HL-60 (cell line): Measurements from ENCODE around the gene FFAR1.

Experiments used
- DNase-seq, 2 experiments: peaks; one replicate each; pipeline ENCODE4 v3.0.0-alpha.2; 2010 to 2020; ENCODE audit warnings: low read depth in 1 of 2, low spot score in 1 of 2
- H3K27ac ChIP-seq: fragments of 250-450 bp; sonication (Bioruptor Pico); replicated peaks from 2 replicates; pipeline ENCODE4 v1.5.1; 2020; ENCODE audit warnings: mild to moderate bottlenecking, moderate library complexity
- H3K27me3 ChIP-seq: fragments of 250-450 bp; sonication (Bioruptor Pico); 2 replicates; pipeline ENCODE4 v1.5.1; 2021; ENCODE audit warnings: mild to moderate bottlenecking, moderate library complexity; ENCODE audit not compliant: insufficient read depth, poor library complexity, severe bottlenecking
- H3K4me3 ChIP-seq: replicated peaks from 2 replicates; pipeline ENCODE4 v1.5.1; 2011; ENCODE audit warnings: mild to moderate bottlenecking, control low read depth, low read length; ENCODE audit not compliant: insufficient read depth
- GABPA ChIP-seq: IDR thresholded peaks from 2 replicates; pipeline ENCODE4 v1.6.1; 2012; ENCODE audit warnings: low read depth
- POLR2AphosphoS5 ChIP-seq: IDR thresholded peaks from 2 replicates; pipeline ENCODE4 v1.6.1; 2012; ENCODE audit warnings: low read depth
- REST ChIP-seq: IDR thresholded peaks from 2 replicates; pipeline ENCODE4 v1.6.1; 2012; ENCODE audit warnings: low read depth; ENCODE audit not compliant: insufficient replicate concordance
- SPI1 ChIP-seq: IDR thresholded peaks from 2 replicates; pipeline ENCODE4 v1.6.1; 2012; ENCODE audit warnings: low read depth, mild to moderate bottlenecking, borderline replicate concordance
- TF ChIP-seq, protein P1 (sequence below): IDR thresholded peaks from one replicate; pipeline ENCODE4 v1.5.1; 2011; ENCODE audit warnings: low read length, control low read depth, inconsistent platforms; ENCODE audit not compliant: insufficient read depth

FFAR1 gene

DNA sequence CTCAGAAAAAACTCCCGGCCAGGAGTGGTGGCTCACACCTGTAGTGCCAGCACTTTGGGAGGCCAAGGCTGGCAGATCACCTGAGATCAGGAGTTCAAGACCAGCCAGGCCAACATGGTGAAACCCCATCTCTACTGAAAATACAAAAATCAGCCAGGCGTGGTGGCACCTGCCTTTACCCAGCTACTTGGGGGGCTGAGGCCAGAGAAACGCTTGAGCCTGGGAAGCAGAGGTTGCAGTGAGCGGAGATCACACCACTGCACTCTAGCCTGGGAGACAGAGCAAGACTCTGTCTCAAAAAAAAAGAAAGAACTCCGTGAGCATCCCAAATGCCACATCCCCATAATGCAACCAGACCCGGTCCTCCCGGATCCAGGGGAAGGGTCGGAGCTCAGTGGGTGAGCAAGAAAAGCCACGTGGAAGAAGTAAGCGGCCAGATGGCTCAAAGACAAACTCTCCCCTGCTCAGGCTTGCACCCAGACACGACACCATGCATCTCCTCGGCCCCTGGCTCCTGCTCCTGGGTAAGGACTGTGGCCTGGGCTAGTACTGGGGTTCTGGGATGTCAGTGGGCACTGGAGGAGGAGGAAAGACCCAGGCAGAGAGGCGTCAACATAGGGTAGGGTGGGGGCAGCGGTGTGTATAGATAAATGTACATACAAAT is 16.0 kb upstream of the FFAR1 start:
- no peak for DNase-seq
- no peaks in the 10 kb centered on the region for H3K27me3 ChIP-seq
- TF ChIP-seq, protein P1, sequence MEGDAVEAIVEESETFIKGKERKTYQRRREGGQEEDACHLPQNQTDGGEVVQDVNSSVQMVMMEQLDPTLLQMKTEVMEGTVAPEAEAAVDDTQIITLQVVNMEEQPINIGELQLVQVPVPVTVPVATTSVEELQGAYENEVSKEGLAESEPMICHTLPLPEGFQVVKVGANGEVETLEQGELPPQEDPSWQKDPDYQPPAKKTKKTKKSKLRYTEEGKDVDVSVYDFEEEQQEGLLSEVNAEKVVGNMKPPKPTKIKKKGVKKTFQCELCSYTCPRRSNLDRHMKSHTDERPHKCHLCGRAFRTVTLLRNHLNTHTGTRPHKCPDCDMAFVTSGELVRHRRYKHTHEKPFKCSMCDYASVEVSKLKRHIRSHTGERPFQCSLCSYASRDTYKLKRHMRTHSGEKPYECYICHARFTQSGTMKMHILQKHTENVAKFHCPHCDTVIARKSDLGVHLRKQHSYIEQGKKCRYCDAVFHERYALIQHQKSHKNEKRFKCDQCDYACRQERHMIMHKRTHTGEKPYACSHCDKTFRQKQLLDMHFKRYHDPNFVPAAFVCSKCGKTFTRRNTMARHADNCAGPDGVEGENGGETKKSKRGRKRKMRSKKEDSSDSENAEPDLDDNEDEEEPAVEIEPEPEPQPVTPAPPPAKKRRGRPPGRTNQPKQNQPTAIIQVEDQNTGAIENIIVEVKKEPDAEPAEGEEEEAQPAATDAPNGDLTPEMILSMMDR = no peak
- no peak for TF ChIP-seq GABPA
- TF ChIP-seq SPI1 = no peak
- TF ChIP-seq REST = no peak
- H3K4me3 ChIP-seq = no peak overlapping the region
- H3K27ac ChIP-seq = no peak overlapping the region

DNA sequence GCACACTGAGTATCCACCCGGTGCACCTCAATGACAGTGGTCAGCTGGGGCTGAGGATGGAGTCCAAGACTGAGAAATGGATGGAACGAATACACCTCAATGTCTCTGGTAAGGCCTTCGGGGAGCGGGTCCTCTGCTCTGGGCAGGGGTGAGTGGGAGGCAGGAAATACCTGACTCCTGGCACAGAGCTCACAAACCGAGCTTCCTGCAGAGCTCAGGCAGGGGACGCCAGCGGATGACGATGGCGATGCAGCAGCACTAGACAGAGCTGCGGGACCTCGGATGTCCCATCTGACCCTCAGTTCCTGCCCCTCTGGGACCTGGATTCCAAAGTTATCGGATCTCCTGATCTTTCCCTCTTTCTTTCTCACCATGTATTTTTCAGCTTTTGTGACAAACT is 14.9 kb upstream of the FFAR1 start:
- no peak for DNase-seq
- Histone ChIP-seq H3K27me3 (no peaks in the 10 kb centered on the region), H3K4me3 (no peak overlapping the region), H3K27ac (no peak overlapping the region)
- TF ChIP-seq REST (no peak), GABPA (no peak), SPI1 (no peak), POLR2AphosphoS5 (no peak)
- TF ChIP-seq, protein P1 = no peak

DNA sequence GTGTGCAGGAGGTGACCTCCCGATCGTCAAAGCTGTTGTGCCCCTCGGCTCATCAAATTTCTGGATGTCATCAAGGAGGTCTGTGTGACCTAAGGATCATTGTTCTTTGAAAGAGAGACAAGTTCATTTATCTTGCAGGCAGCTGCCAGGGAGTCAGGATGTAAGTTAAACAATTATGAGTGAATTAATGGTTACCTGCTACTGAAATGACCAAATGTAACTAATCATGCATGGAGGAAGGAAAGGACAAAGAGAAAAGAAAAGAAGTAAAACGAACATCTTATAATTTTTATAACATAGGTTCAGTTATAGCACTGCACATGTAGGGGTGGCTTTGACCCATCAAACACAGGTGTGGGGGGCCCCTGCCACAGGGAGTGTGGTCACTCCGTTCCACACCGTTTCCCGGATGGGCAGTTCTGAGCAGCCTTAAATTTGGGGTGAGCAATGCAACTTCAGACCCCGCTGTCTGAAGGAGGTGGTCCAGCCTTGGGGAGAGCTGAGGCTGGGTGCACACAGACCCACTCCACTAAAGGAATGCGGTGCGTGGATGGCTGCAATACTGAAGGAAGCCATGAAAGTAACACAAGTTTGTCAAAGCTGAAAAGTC is 13.5 kb upstream of the FFAR1 start:
- DNase-seq = no peak
- H3K27me3 ChIP-seq = no peaks in the 10 kb centered on the region
- no peak overlapping the region for H3K27ac ChIP-seq
- no peak overlapping the region for H3K4me3 ChIP-seq
- TF ChIP-seq, protein P1 = no peak
- TF ChIP-seq POLR2AphosphoS5 = no peak
- no peak for TF ChIP-seq SPI1
- TF ChIP-seq GABPA = no peak
- no peak for TF ChIP-seq REST
